IMR-90 (cell line): ENCODE measurements around the gene ERICH6B. TPM values are rescaled to one million over a fixed set of nuclear protein-coding genes. Genes with fewer than 3 reads are reported as not detected.
"Not testable (repeated sequence)": the region's sequence is repeated elsewhere in the genome, so short reads cannot be mapped to it uniquely, and the experiment has no call there.

Experiments
- ATAC-seq: fragments of 200-7000 bp; cut with Tn5 transposase; 2 replicates; pipeline ENCODE4 v1.9.1; 2020; ENCODE audit warnings: low read depth, mild to moderate bottlenecking, moderate library complexity
- BruUV-seq: library from RNA; stranded (reverse); fragments of 400-500 nt; replicated peaks from 2 replicates; lab custom pipeline; 2021; lab: Mats Ljungman, UMichigan
- CTCF ChIA-PET: fragments of 300-600 bp; formaldehyde crosslinking; extraction: SDS; loops from one replicate; lab custom pipeline; 2021; ENCODE audit warnings: antibody characterized with exemption; lab: Yijun Ruan, JAX
- POLR2A ChIA-PET: fragments of 300-600 bp; sonication (Branson Sonifier 250); formaldehyde crosslinking; loops from one replicate; lab custom pipeline; 2022; ENCODE audit warnings: antibody characterized with exemption; ENCODE audit not compliant: unreplicated experiment; lab: Charles Lee
- DNase-seq: peaks from one replicate; pipeline ENCODE4 v3.0.0; 2013
- H2AFZ ChIP-seq: replicated peaks from 2 replicates; pipeline ENCODE3; 2013; ENCODE audit warnings: low read length, mild to moderate bottlenecking; ENCODE audit not compliant: poor library complexity
- H2AK5ac ChIP-seq: 2 replicates; pipeline ENCODE4 v1.6.1; 2013; ENCODE audit warnings: low read depth, low read length, inconsistent platforms
- H2AK9ac ChIP-seq: replicated peaks from 2 replicates; pipeline ENCODE3; 2013; ENCODE audit warnings: mild to moderate bottlenecking, low read depth, low read length, moderate library complexity; ENCODE audit not compliant: poor library complexity
- H2BK120ac ChIP-seq: 2 replicates; pipeline ENCODE4 v1.6.1; 2013; ENCODE audit warnings: low read depth, low read length, inconsistent platforms
- H2BK15ac ChIP-seq: 3 replicates; pipeline ENCODE4 v1.6.1; 2013; ENCODE audit warnings: low read depth, low read length, inconsistent platforms
- H2BK20ac ChIP-seq: 2 replicates; pipeline ENCODE4 v1.6.1; 2013; ENCODE audit warnings: low read depth, mild to moderate bottlenecking, inconsistent platforms, low read length, moderate library complexity
- H2BK5ac ChIP-seq: 2 replicates; pipeline ENCODE4 v1.6.1; 2013; ENCODE audit warnings: mild to moderate bottlenecking, low read depth, low read length, inconsistent platforms; ENCODE audit not compliant: poor library complexity, severe bottlenecking
- H3K14ac ChIP-seq: replicated peaks from 2 replicates; pipeline ENCODE4 v1.6.1; 2013; ENCODE audit warnings: low read depth, low read length, inconsistent platforms
- H3K18ac ChIP-seq: 2 replicates; pipeline ENCODE4 v1.6.1; 2013; ENCODE audit warnings: low read depth, low read length, control low read depth
- H3K23ac ChIP-seq: 2 replicates; pipeline ENCODE4 v1.6.1; 2013; ENCODE audit warnings: low read depth, low read length, inconsistent platforms
- H3K27ac ChIP-seq: 2 replicates; pipeline ENCODE4 v1.5.1; 2013; ENCODE audit warnings: mild to moderate bottlenecking, control low read depth, low read length; ENCODE audit not compliant: insufficient read depth
- H3K27me3 ChIP-seq: 2 replicates; pipeline ENCODE4 v1.6.1; 2013; ENCODE audit warnings: low read length; ENCODE audit not compliant: control insufficient read depth, insufficient read depth
- H3K36me3 ChIP-seq: 2 replicates; pipeline ENCODE4 v1.6.1; 2013; ENCODE audit warnings: low read length, mixed read lengths; ENCODE audit not compliant: control insufficient read depth, insufficient read depth
- H3K4ac ChIP-seq: 2 replicates; pipeline ENCODE4 v1.6.1; 2013; ENCODE audit warnings: low read depth, low read length, inconsistent platforms
- H3K4me1 ChIP-seq: 2 replicates; pipeline ENCODE4 v1.6.1; 2013; ENCODE audit warnings: low read length, mixed read lengths; ENCODE audit not compliant: control insufficient read depth, insufficient read depth
- H3K4me2 ChIP-seq: 2 replicates; pipeline ENCODE4 v1.6.1; 2013; ENCODE audit warnings: low read depth, mild to moderate bottlenecking, control low read depth, low read length, moderate library complexity
- H3K4me3 ChIP-seq: 2 replicates; pipeline ENCODE4 v1.5.1; 2013; ENCODE audit warnings: low read depth, mild to moderate bottlenecking, control low read depth, low read length, moderate library complexity; ENCODE audit not compliant: insufficient read depth
- H3K56ac ChIP-seq: 2 replicates; pipeline ENCODE4 v1.6.1; 2013; ENCODE audit warnings: low read length, inconsistent platforms; ENCODE audit not compliant: insufficient read depth; ENCODE audit errors: extremely low read depth
- H3K79me1 ChIP-seq, 2 experiments: 2 replicates each; pipeline ENCODE4 v1.6.1; 2013; ENCODE audit warnings: low read length in 2 of 2, inconsistent platforms in 1 of 2, low read depth in 1 of 2
- H3K9ac ChIP-seq: 2 replicates; pipeline ENCODE4 v1.6.1; 2013; ENCODE audit warnings: low read depth, low read length, control low read depth
- H3K9me1 ChIP-seq: 2 replicates; pipeline ENCODE4 v1.6.1; 2013; ENCODE audit warnings: low read length, inconsistent platforms; ENCODE audit not compliant: insufficient read depth
- H3K9me3 ChIP-seq: 2 replicates; pipeline ENCODE4 v1.6.1; 2013; ENCODE audit warnings: low read length; ENCODE audit not compliant: control insufficient read depth, insufficient read depth
- H4K20me1 ChIP-seq: 2 replicates; pipeline ENCODE4 v1.6.1; 2013; ENCODE audit warnings: low read length, inconsistent platforms; ENCODE audit not compliant: insufficient read depth
- H4K5ac ChIP-seq: 2 replicates; pipeline ENCODE4 v1.6.1; 2013; ENCODE audit warnings: mild to moderate bottlenecking, low read depth, low read length, control low read depth
- H4K8ac ChIP-seq, 2 experiments: 2 replicates each; pipeline ENCODE4 v1.6.1; 2013; ENCODE audit warnings: low read depth in 2 of 2, low read length in 2 of 2, control low read depth in 1 of 2, inconsistent platforms in 1 of 2
- H4K91ac ChIP-seq: 2 replicates; pipeline ENCODE4 v1.6.1; 2013; ENCODE audit warnings: low read depth, low read length, inconsistent platforms; ENCODE audit not compliant: insufficient read depth
- WGBS, 2 experiments: methylation state at CpG; one replicate each; pipeline versions ENCODE4 v1.1.5 to v1.1.7; 2013; ENCODE audit warnings: missing lambda C conversion rate in 2 of 2; ENCODE audit not compliant: insufficient read length in 1 of 2; ENCODE audit errors: extremely low coverage in 2 of 2; 5-methylcytosine and 5-hydroxymethylcytosine counted together
- dilution Hi-C: fragments of 300-500 bp; cut with HindIII; formaldehyde crosslinking; loops from one replicate; pipeline ENCODE4 v1.14.3; 2018; ENCODE audit warnings: low sequenced_read_pairs; ENCODE audit not compliant: unreplicated experiment
- in situ Hi-C: fragments of 300-500 bp; cut with MboI; formaldehyde crosslinking; loops from 3 replicates; pipeline ENCODE4 v1.14.3; 2019; ENCODE audit warnings: low sequenced_read_pairs, inconsistent platforms, mixed read lengths
- intact Hi-C: fragments of 100-400 bp; cut with micrococcal nuclease; formaldehyde crosslinking; loops from 2 replicates; pipeline ENCODE4 v1.10.0; 2022
- polyA plus RNA-seq, 3 experiments: library from polyadenylated mRNA; depleted of rRNA; stranded (reverse); fragments of >200 nt; gene quantifications; 2 replicates each; pipeline ENCODE4 v1.2.3, GENCODE V29; 2012; ENCODE audit warnings: low replicate concordance in 1 of 3
- total RNA-seq: library from RNA; depleted of rRNA; stranded (reverse); fragments of >200 nt; gene quantifications from 2 replicates; pipeline ENCODE4 v1.2.3, GENCODE V29; 2012

Gene ERICH6B
- total and polyA plus RNA-seq, 2 of the 4 experiments (the other 2 are of a cell fraction), result not detected

GRCh38 chr13:45645263-45645662, 29.7 kb upstream of the ERICH6B start:
- H2AFZ ChIP-seq, H2BK20ac ChIP-seq, H3K23ac ChIP-seq, H3K27me3 ChIP-seq, H3K4me3 ChIP-seq, H3K4me1 ChIP-seq, intact Hi-C loops, H3K9me3 ChIP-seq, H4K5ac ChIP-seq, H3K4ac ChIP-seq, CTCF ChIA-PET, H2BK5ac ChIP-seq, H2AK9ac ChIP-seq, POLR2A ChIA-PET, H2AK5ac ChIP-seq, H3K56ac ChIP-seq, H3K9me1 ChIP-seq, H4K8ac ChIP-seq, H3K27ac ChIP-seq, dilution Hi-C loops, BruUV-seq, DNase-seq, H2BK120ac ChIP-seq, H3K4me2 ChIP-seq, H3K14ac ChIP-seq, H2BK15ac ChIP-seq, H3K36me3 ChIP-seq, H3K18ac ChIP-seq, H4K20me1 ChIP-seq, ATAC-seq, H4K91ac ChIP-seq, in situ Hi-C loops, H3K9ac ChIP-seq, H3K79me1 ChIP-seq: not testable (repeated sequence)
- WGBS, 2 experiments, result no CpG with 5 or more reads among the region's 17 CpGs

- H3K4me3 ChIP-seq, H3K14ac ChIP-seq, POLR2A ChIA-PET, H2AK5ac ChIP-seq, BruUV-seq, DNase-seq, H3K4me1 ChIP-seq, H3K4ac ChIP-seq, H3K36me3 ChIP-seq, H3K27me3 ChIP-seq, H3K23ac ChIP-seq, H3K4me2 ChIP-seq, H2BK15ac ChIP-seq, H2BK5ac ChIP-seq, H2AK9ac ChIP-seq, H4K20me1 ChIP-seq, H3K79me1 ChIP-seq, ATAC-seq, CTCF ChIA-PET, H4K8ac ChIP-seq, H2AFZ ChIP-seq, H2BK120ac ChIP-seq, H3K18ac ChIP-seq, dilution Hi-C loops, intact Hi-C loops, H3K9me3 ChIP-seq, H3K27ac ChIP-seq, H3K9ac ChIP-seq, H4K91ac ChIP-seq, in situ Hi-C loops, H4K5ac ChIP-seq, H3K56ac ChIP-seq, H2BK20ac ChIP-seq, H3K9me1 ChIP-seq: not testable (repeated sequence)
- WGBS, 2 experiments, result no CpG with 5 or more reads among the region's 1 CpG
Observed at GRCh38 chr13:45642159-45642558, 26.6 kb upstream of the ERICH6B start.
